K562 (cell line): Measurements from ENCODE around the gene CHPF. TPM values are rescaled to one million over a fixed set of nuclear protein-coding genes. Genes with fewer than 3 reads are reported as not detected.

Experiments used
- CBX3 ChIP-seq, 2 experiments: IDR thresholded peaks; 1 replicate in 1 of 2; 2 replicates in 1 of 2; pipeline ENCODE4 v1.6.1; 2012; ENCODE audit warnings: inconsistent platforms in 2 of 2, low read length in 2 of 2, borderline replicate concordance in 1 of 2, control low read depth in 1 of 2
- GTF3C2 ChIP-seq: IDR thresholded peaks from 3 replicates; pipeline ENCODE4 v1.6.1; 2011; ENCODE audit warnings: borderline replicate concordance, mild to moderate bottlenecking, moderate library complexity; ENCODE audit not compliant: insufficient read length; ENCODE audit errors: extremely low read depth
- NCOR1 ChIP-seq: fragments of 450-650 bp; IDR thresholded peaks from 2 replicates; pipeline ENCODE4 v1.6.1; 2016; ENCODE audit warnings: mild to moderate bottlenecking, moderate library complexity
- NFE2 ChIP-seq: IDR thresholded peaks from 2 replicates; pipeline ENCODE4 v1.6.1; 2014; ENCODE audit warnings: antibody characterized with exemption, low read depth
- NONO ChIP-seq, 2 experiments: fragments of 200-400 bp in 1 of 2; fragments of 450-650 bp in 1 of 2; formaldehyde crosslinking in 1 of 2; IDR thresholded peaks; 2 replicates each; pipeline ENCODE4 v1.6.1; 2017; ENCODE audit warnings: low read depth in 2 of 2, mild to moderate bottlenecking in 2 of 2, moderate library complexity in 2 of 2, low read length in 1 of 2
- NR2C1 ChIP-seq, 2 experiments: fragments of 450-650 bp; IDR thresholded peaks; 2 replicates each; pipeline ENCODE4 v1.6.1; 2017; ENCODE audit warnings: mild to moderate bottlenecking in 2 of 2, antibody characterized with exemption in 1 of 2, inconsistent platforms in 1 of 2, missing compliant biosample characterization in 1 of 2, missing genetic modification characterization in 1 of 2
- RREB1 ChIP-seq: fragments of 250-450 bp; sonication (Bioruptor Pico); IDR thresholded peaks from 2 replicates; pipeline ENCODE4 v1.4.0; 2020
- TBL1XR1 ChIP-seq, 2 experiments: IDR thresholded peaks; 2 replicates each; pipeline ENCODE4 v1.6.1; 2012; ENCODE audit warnings: improper control_type of control experiment in 2 of 2, low read length in 2 of 2, mild to moderate bottlenecking in 1 of 2
- TBP ChIP-seq: optimal IDR thresholded peaks from 2 replicates; pipeline ENCODE3; 2011; ENCODE audit warnings: low read depth, low read length, improper control_type of control experiment
- ZBTB9 ChIP-seq: fragments of 450-650 bp; formaldehyde crosslinking; IDR thresholded peaks from 2 replicates; pipeline ENCODE4 v1.4.0; 2020; ENCODE audit warnings: mild to moderate bottlenecking, moderate library complexity
- ZNF699 ChIP-seq: fragments of 250-450 bp; sonication (Bioruptor Pico); IDR thresholded peaks from 2 replicates; pipeline ENCODE4 v1.8.0; 2021; ENCODE audit warnings: mild to moderate bottlenecking, moderate library complexity; ENCODE audit not compliant: insufficient replicate concordance
- polyA plus RNA-seq, 8 experiments: library from polyadenylated mRNA; depleted of rRNA in 4 of 8; stranded (reverse) in 5 of 8; unstranded in 3 of 8; fragments of >200 nt; fragmentation: Nextera tagmentation in 2 of 8; fragmentation: Illumina TruSeq in 1 of 8; extraction: Ambion mirVana in 2 of 8; extraction: Trizol in 1 of 8; gene quantifications; 2 replicates each; pipeline versions ENCODE4 v1.2.1 to v1.2.3, GENCODE V29; 2011 to 2014; ENCODE audit warnings: inconsistent platforms in 1 of 8, missing spikeins in 1 of 8
- total RNA-seq, 7 experiments: library from RNA; depleted of rRNA in 6 of 7; stranded (reverse); fragments of >200 nt in 6 of 7; fragmentation: Illumina TruSeq in 2 of 7; extraction: Trizol in 2 of 7; gene quantifications; 2 replicates each; pipeline versions ENCODE4 v1.2.1 to v1.2.3, GENCODE V29; 2011 to 2021; ENCODE audit warnings: low replicate concordance in 1 of 7

Gene CHPF
- total and polyA plus RNA-seq, 9 of the 15 experiments (the other 6 are each of a cell fraction or from before 2014, with no cell fraction given): 0.15 to 57.2 (median 7.9) TPM

- TF ChIP-seq GTF3C2 (no peak), NFE2 (no peak), RREB1 (CRISPR knock-in tag) (no peak), TBP (peak; percentile 44), NCOR1 (no peak), ZBTB9 (CRISPR knock-in tag) (no peak), NR2C1 (IDR thresholded peaks at IDR 0.05) (peak; percentile 73), NR2C1 (tag; IDR thresholded peaks at IDR 0.05) (peak; percentile 81), CBX3 (IDR thresholded peaks at IDR 0.05; ENCODE audit: borderline replicate concordance in 1 of 2, low read length in 2 of 2) (no peak; a peak in 1 of 3 replicates), TBL1XR1 (IDR thresholded peaks at IDR 0.05; ENCODE audit: low read length in 2 of 2) (peak in 1 of 2 experiments; percentile 62; a peak in 2 of 4 replicates), ZNF699 (no peak), NONO (IDR thresholded peaks at IDR 0.05; ENCODE audit: low read depth in 2 of 2, low read length in 1 of 2) (no peak)
These were observed at the start of gene CHPF, which contains the start of gene TMEM198 (continued) for GRCh38 chr2:219543596-219544358.
